Neural progenitor cell (in vitro differentiated cells): ENCODE measurements around the gene HS3ST3A1. TPM values are rescaled to one million over a fixed set of nuclear protein-coding genes. Genes with fewer than 3 reads are reported as not detected.

ENCODE experiments used
- DNase-seq: peaks from one replicate; pipeline ENCODE4 v3.0.0-alpha.2; 2016; ENCODE audit warnings: low spot score
- H2AFZ ChIP-seq: fragments of 200-600 bp; sonication (generic); replicated peaks from 2 replicates; pipeline ENCODE4 v1.6.1; 2016; ENCODE audit warnings: antibody characterized with exemption
- H3F3A ChIP-seq: fragments of 200-600 bp; sonication (generic); 2 replicates; pipeline ENCODE4 v1.6.1; 2016; ENCODE audit warnings: antibody characterized with exemption, low read depth
- H3K27ac ChIP-seq: fragments of 200-600 bp; sonication (generic); 2 replicates; pipeline ENCODE4 v1.5.1; 2016; ENCODE audit warnings: mild to moderate bottlenecking
- H3K27me3 ChIP-seq: fragments of 200-600 bp; sonication (generic); 2 replicates; pipeline ENCODE4 v1.6.1; 2016; ENCODE audit warnings: mild to moderate bottlenecking, moderate library complexity
- H3K36me3 ChIP-seq: fragments of 200-600 bp; sonication (generic); 2 replicates; pipeline ENCODE4 v1.5.1; 2016
- H3K4me1 ChIP-seq: fragments of 200-600 bp; sonication (generic); 2 replicates; pipeline ENCODE4 v1.6.1; 2016; ENCODE audit warnings: mixed run types
- H3K4me2 ChIP-seq: fragments of 200-600 bp; sonication (generic); 2 replicates; pipeline ENCODE4 v1.6.1; 2016
- H3K4me3 ChIP-seq: fragments of 200-600 bp; sonication (generic); 2 replicates; pipeline ENCODE4 v1.5.1; 2016
- H3K79me2 ChIP-seq: fragments of 200-600 bp; sonication (generic); 2 replicates; pipeline ENCODE4 v1.6.1; 2016; ENCODE audit warnings: low read depth
- H3K9ac ChIP-seq: fragments of 200-600 bp; sonication (generic); 2 replicates; pipeline ENCODE4 v1.6.1; 2016
- H3K9me3 ChIP-seq: fragments of 200-600 bp; sonication (generic); 2 replicates; pipeline ENCODE4 v1.5.1; 2016; ENCODE audit warnings: low read depth
- H4K20me1 ChIP-seq: fragments of 200-600 bp; sonication (generic); 2 replicates; pipeline ENCODE4 v1.6.1; 2016; ENCODE audit warnings: low read depth
- H3K27ac Mint-ChIP-seq: 3 replicates; pipeline ENCODE4 v1.8.0; 2021; ENCODE audit warnings: mixed read lengths
- H3K27me3 Mint-ChIP-seq: 2 replicates; pipeline ENCODE4 v1.8.0; 2022; ENCODE audit warnings: low read depth, mild to moderate bottlenecking, inconsistent platforms, moderate library complexity, mixed read lengths; ENCODE audit not compliant: insufficient read depth
- H3K36me3 Mint-ChIP-seq: 3 replicates; pipeline ENCODE4 v1.8.0; 2021; ENCODE audit warnings: mixed read lengths
- H3K4me1 Mint-ChIP-seq: 3 replicates; pipeline ENCODE4 v1.8.0; 2021; ENCODE audit warnings: mixed read lengths
- H3K4me3 Mint-ChIP-seq: 3 replicates; pipeline ENCODE4 v1.8.0; 2021; ENCODE audit warnings: mild to moderate bottlenecking, moderate library complexity, mixed read lengths
- H3K9me3 Mint-ChIP-seq: 3 replicates; pipeline ENCODE4 v1.8.0; 2020; ENCODE audit warnings: mixed read lengths
- CTCF ChIP-seq: fragments of 200-600 bp; sonication (generic); IDR thresholded peaks from 2 replicates; pipeline ENCODE4 v1.5.1; 2017; ENCODE audit warnings: antibody characterized with exemption, mild to moderate bottlenecking
- EZH2 ChIP-seq: fragments of 200-600 bp; sonication (generic); IDR thresholded peaks from 2 replicates; pipeline ENCODE4 v1.6.1; 2017; ENCODE audit warnings: antibody characterized with exemption, mild to moderate bottlenecking, moderate library complexity
- EZH2phosphoT487 ChIP-seq: fragments of 200-600 bp; sonication (generic); IDR thresholded peaks from 2 replicates; pipeline ENCODE4 v1.6.1; 2017; ENCODE audit warnings: antibody characterized with exemption
- total RNA-seq: library from RNA; depleted of rRNA; stranded (reverse); fragments of >200 nt; gene quantifications from 2 replicates; pipeline ENCODE4 v1.2.3, GENCODE V29; 2015; ENCODE audit warnings: low replicate concordance

Gene HS3ST3A1
- total RNA-seq, 1 donor from 2014 or later, result 3.0 TPM

- Mint-ChIP-seq H3K36me3 (no peaks in the 10 kb centered on the region), H3K27me3 (no peaks in the 10 kb centered on the region), H3K4me1 (no peaks in the 10 kb centered on the region), H3K4me3 (no peak overlapping the region), H3K27ac (no peak overlapping the region), H3K9me3 (peaks cover 17% of the 10 kb centered on the region)
- TF ChIP-seq EZH2phosphoT487, result no peak
- no peak for TF ChIP-seq EZH2
- no peak for TF ChIP-seq CTCF
- Histone ChIP-seq H4K20me1 (no peaks in the 10 kb centered on the region), H3K9ac (no peak overlapping the region), H3K4me2 (no peak overlapping the region), H3K9me3 (no peaks in the 10 kb centered on the region), H3K79me2 (no peaks in the 10 kb centered on the region), H3K4me3 (no peak overlapping the region), H2AFZ (no peak overlapping the region), H3K27ac (no peak overlapping the region), H3K4me1 (no peaks in the 10 kb centered on the region), H3K27me3 (no peaks in the 10 kb centered on the region), H3F3A (no peaks in the 10 kb centered on the region), H3K36me3 (no peaks in the 10 kb centered on the region)
- DNase-seq, result no peak
Measured at GRCh38 chr17:13485327-13485726, 116.4 kb downstream of the HS3ST3A1 start.

GRCh38 chr17:13484020-13484419 is 117.7 kb downstream of the HS3ST3A1 start:
- Mint-ChIP-seq H3K9me3 (peaks cover 21% of the 10 kb centered on the region), H3K4me3 (no peak overlapping the region), H3K36me3 (no peaks in the 10 kb centered on the region), H3K27me3 (no peaks in the 10 kb centered on the region), H3K4me1 (no peaks in the 10 kb centered on the region), H3K27ac (no peak overlapping the region)
- no peak overlapping the region for H3K9ac ChIP-seq
- H3K27me3 ChIP-seq, result no peaks in the 10 kb centered on the region
- no peaks in the 10 kb centered on the region for H4K20me1 ChIP-seq
- no peaks in the 10 kb centered on the region for H3F3A ChIP-seq
- no peaks in the 10 kb centered on the region for H3K79me2 ChIP-seq
- no peak overlapping the region for H3K27ac ChIP-seq
- H3K9me3 ChIP-seq, result no peaks in the 10 kb centered on the region
- H3K4me1 ChIP-seq, result no peaks in the 10 kb centered on the region
- no peak overlapping the region for H3K4me3 ChIP-seq
- H2AFZ ChIP-seq, result no peak overlapping the region
- no peak overlapping the region for H3K4me2 ChIP-seq
- H3K36me3 ChIP-seq, result no peaks in the 10 kb centered on the region
- DNase-seq, result no peak
- TF ChIP-seq CTCF (no peak), EZH2phosphoT487 (no peak)

- no peak overlapping the region for H3K9ac ChIP-seq
- TF ChIP-seq CTCF (no peak), EZH2phosphoT487 (no peak), EZH2 (no peak)
- no peaks in the 10 kb centered on the region for H3F3A ChIP-seq
- H4K20me1 ChIP-seq, result no peaks in the 10 kb centered on the region
- H3K9me3 Mint-ChIP-seq, result peaks cover 23% of the 10 kb centered on the region
- no peaks in the 10 kb centered on the region for H3K27me3 Mint-ChIP-seq
- no peak for DNase-seq
- no peak overlapping the region for H3K27ac ChIP-seq
- no peak overlapping the region for H3K4me2 ChIP-seq
- no peaks in the 10 kb centered on the region for H3K36me3 ChIP-seq
- no peaks in the 10 kb centered on the region for H3K4me1 ChIP-seq
- H3K9me3 ChIP-seq, result no peaks in the 10 kb centered on the region
- H3K27ac Mint-ChIP-seq, result no peak overlapping the region
- no peaks in the 10 kb centered on the region for H3K27me3 ChIP-seq
- no peaks in the 10 kb centered on the region for H3K36me3 Mint-ChIP-seq
- no peak overlapping the region for H3K4me3 ChIP-seq
- no peak overlapping the region for H2AFZ ChIP-seq
- H3K4me3 Mint-ChIP-seq, result no peak overlapping the region
- H3K79me2 ChIP-seq, result no peaks in the 10 kb centered on the region
- H3K4me1 Mint-ChIP-seq, result no peaks in the 10 kb centered on the region
Measured at GRCh38 chr17:13480877-13481276, 120.9 kb downstream of the HS3ST3A1 start.
